NCI-H345 treated with DMSO at 0.1 percent for 48 hours (cell line): Measurements from ENCODE around the gene DCPS.

Experiments used
- DNase-seq: peaks from one replicate; lab custom pipeline; 2025; ENCODE audit not compliant: unreplicated experiment; lab: John Stamatoyannopoulos, UW

Gene DCPS

GRCh38 chr11:126327281-126328000 is 23.6 kb downstream of the DCPS start:
- no peak for DNase-seq

GRCh38 chr11:126328001-126328390 is 24.1 kb downstream of the DCPS start:
- DNase-seq = no peak

DNA sequence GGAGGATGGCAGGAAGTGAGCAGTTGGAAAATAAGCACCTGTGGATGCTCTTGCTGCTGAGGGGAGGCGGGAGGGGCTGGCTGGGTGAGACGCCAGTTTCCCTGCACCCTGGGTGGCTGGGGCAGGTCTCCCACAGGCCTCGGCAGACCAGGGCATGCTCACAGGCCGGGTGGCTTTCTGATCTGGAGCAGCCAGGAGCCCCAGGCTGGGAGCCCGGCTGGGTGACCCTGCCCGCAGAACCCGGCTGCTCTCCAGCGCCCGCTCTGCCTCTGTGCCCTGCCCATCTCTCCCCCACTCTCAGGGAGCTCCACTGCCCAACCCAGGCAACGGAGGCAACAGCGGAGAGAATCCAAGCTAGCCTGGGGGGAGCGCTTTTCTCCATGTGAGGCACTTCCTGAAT is 24.6 kb downstream of the DCPS start:
- no peak for DNase-seq

GRCh38 chr11:126328938-126329643 is 25.2 kb downstream of the DCPS start:
- no peak for DNase-seq

DNA sequence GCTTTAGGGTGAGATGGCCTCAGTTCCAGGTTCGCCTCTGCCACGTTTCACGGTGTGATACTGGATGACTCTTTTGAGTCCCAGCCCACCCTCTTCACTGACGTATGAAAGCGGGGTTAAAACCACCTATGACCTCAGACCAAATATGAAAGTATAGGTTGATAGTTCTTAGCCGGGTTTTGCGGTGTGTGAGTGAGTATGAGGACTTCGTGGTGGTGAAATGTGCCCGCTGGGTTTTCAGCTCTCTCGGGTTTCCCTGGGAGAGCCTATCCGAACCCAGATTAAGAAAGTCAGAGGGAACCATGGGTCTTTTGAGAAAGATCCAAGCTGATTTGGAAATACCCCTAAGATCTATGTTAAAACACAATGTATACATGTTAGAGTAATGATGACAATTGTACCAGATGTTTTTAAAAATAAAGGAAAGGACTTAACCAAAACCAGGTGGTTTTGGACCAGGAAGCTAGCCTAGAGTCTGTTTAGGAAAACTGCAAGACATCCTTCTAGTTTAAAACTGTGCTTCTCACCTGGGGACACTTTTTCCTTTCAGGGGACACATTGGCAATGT is 25.9 kb downstream of the DCPS start:
- DNase-seq = no peak

DNA sequence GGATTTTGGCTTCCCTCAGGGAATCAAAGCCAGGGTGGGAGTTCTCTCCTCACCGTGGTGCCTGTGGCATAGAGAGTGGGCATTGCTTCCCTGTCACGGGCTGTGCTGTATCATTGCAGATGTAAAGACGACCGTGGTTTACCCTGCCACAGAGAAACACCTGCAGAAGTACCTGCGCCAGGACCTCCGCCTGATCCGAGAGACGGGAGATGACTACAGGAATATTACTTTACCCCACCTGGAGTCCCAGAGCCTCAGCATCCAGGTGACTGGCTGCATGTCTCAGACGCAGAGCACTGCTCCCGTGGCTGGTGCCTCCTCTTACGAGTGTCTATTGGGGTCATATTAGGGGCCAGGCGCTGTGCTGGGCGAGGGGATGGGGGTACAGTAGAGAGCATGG is 27.4 kb downstream of the DCPS start:
- no peak for DNase-seq

DNA sequence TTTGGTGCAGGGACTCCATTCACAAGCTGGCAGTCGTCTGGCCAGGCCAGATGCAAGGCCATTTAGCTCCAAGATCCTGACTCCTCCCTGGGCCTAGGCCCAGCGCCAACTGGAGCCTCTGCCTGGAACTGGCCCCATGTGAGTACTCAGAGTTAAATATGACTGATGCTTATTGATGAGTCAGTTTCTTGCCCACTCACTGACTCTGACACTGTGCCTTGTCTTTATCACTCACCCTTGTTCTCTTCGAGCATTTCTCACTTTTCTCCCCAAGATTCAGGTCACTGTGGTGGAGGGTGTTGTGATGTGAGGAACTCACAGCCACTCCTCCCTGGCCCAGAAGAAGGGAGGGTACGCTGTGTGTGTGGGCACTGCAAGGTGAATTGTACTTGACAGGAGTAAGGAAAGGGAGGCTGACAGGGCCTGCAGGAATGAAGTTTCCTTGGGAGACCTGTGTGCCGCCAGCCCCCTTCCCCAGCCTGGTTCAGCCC is 28.4 kb downstream of the DCPS start:
- no peak for DNase-seq

GRCh38 chr11:126333142-126333541 is 29.3 kb downstream of the DCPS start:
- no peak for DNase-seq

DNA sequence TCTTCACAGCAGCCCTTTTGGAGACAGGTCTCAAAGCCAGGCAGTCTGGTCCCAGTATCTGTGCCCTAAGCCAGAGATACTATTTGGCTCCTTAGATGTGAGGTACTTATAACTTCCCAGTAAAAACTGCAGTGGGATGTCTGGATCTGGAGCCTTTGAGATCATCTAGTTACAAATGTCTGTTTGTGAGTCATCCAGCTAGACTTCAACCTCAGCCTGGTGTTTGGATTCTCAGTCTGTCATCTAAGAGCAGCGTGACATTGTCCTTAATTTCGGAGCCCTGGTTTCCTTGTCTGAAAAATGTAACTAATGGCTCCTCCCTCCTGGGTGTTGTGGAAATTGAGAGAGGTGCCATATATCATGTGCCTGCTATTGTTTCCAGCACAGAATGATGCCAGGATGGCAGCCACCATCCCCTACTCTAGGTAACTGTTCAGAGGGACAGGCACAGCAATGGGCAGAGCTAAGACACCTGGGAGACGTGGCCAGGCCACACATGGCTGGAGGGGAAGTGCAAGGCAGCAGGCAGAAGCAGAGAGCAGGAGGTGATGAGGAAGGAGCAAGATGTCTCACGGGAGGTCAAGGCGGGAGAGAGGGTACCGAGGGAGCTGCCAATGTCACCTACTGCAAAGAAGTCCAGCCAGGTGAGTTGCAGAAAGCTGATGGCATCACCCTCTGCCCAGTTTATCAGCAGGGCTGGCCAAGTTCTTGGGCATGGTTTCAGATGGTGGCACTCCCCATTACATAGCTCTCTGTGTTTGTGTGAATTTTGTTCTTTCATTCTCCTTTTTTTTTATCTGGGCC is 31.0 kb downstream of the DCPS start:
- DNase-seq = no peak

DNA sequence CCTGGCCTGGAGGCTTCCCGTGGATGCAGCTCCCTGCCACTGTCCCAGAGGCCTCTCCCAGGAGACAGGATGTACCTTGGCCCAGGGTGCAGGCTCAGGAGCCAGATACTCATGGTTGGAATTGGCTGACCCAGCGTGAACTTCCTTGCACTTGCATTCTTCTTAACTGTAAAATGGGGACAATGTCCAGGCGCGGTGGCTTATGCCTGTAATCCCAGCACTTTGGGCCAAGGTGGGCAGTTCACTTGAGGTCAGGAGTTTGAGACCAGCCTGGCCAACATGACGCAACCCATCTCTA is 31.6 kb downstream of the DCPS start:
- no peak for DNase-seq

- no peak for DNase-seq
Measured at GRCh38 chr11:126336138-126336541, 32.3 kb downstream of the DCPS start.

GRCh38 chr11:126336671-126337101 is 32.8 kb downstream of the DCPS start:
- DNase-seq = no peak

- no peak for DNase-seq
Measured at GRCh38 chr11:126337126-126337473, 33.2 kb downstream of the DCPS start.

- no peak for DNase-seq
Measured at GRCh38 chr11:126337474-126338241, 33.8 kb downstream of the DCPS start.

DNA sequence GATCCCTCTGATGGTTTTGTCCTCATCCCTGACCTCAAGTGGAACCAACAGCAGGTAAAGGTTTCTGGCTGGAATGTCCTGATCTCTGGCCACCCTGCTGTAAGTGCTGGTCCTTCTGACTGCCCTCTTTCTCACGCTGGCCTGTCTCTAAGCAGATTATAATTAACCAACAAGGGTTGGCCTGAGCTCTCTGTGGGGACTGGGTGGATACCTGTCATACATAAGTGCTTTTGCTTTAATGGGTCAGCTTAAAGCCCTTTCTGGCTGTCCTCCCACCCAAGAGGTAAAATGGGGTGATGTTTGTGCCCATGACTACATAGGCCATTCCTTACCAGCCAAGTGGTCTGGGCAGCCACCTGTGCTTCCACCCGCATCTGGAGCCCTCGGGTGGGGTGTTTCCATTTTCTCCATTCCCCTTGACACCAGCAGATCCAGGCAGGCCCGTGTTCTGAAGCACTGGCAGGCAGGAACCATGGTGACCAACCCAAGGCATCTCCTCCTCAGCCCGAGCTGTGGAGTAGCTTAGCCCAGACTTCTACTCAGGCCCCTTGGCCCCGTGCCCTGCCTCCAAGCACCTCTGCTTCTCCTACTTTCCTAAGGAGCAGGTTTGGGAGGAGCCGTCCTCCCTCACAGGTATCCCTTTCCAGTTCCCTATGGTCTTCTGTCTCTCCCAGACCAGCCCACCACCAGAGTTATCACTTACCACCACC is 34.6 kb downstream of the DCPS start:
- no peak for DNase-seq

GRCh38 chr11:126339073-126339862 is 35.4 kb downstream of the DCPS start:
- DNase-seq = no peak

GRCh38 chr11:126339863-126340434 is 36.1 kb downstream of the DCPS start:
- DNase-seq = no peak

DNA sequence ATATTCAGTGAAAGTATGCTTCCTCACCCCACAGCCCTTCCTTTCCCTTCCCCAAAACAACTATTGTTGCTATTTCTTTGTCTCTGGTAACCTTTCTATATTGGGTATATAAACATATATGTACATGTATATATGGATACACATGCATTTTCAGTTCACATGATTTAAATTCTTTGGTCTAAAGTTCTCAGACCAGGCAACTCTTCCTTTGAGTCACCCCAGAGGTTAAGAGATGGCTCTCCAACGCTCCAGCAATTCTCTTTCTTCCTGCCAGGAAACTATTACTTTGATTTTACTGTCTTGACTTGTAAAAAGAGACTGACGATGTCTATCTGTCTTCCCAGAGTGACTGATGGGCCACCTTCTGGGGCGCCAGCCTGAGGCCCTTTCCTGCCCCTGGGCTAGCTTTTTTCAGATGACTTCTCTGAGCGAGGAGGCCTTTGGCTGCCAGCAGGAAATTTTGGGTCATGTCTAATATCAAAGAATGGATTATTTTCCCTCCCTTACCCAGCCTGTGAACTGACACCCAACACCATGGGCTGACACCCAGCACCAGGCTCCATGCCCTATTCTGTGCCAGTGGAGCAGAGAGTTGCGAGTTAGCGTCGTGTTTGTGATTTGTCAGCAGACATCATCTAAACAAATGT is 37.2 kb downstream of the DCPS start:
- no peak for DNase-seq

DNA sequence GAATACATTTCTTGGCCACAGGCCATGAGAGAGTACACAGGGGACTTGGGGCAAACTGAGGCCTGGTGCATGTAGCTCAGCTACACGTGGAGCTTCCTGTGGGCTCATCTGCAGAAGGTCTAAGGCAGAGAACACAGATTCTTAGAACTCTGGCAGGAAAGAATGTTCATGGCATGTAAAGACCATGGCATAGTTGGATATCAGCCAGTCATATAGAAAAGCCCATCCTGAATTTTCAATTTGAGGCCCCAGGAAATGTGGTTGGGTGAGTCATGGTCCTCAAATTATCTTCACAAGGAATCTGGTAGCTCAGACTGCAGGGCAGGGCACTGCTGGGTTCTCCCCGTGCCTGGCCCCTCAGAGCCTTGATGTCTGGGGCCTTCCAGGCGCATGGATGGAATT is 37.9 kb downstream of the DCPS start:
- no peak for DNase-seq
